ENCODE data around the gene CYP19A1. TPM values are rescaled to one million over a fixed set of nuclear protein-coding genes. Genes with fewer than 3 reads are reported as not detected.

CYP19A1 gene
- polyA plus RNA-seq (2013, experiment 1 of 4): not detected
- not detected for polyA plus RNA-seq (2013, experiment 2 of 4)
- not detected for polyA plus RNA-seq (2013, experiment 3 of 4)
- polyA plus RNA-seq (2013, experiment 4 of 4): not detected

DNA sequence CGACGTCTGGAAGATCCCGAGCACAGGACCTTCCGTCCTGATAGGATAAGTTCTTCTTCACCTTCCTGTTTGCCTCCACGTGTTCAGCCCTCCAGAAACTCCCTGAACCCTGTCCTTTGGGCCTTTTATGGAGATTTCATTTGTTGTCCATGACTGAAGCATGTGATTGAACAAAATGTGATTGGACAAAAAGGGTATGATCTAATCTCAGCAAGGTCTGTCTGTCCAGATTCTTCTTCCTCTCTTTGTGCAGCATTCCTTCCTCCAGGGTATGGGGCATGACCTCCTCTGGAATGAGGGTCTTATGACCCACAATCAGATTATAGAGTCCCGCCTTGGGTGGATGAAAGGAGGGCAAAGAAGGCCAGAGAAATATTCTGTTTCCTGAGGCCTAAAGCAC, at the start of gene CYP19A1:
TSS of gene CYP19A1 (minus strand) at position 101 of the 400 bp plus-strand sequence. CDS start 95,684 bp downstream, outside the sequence.
- Histone ChIP-seq H3K36me3 (ENCODE audit: control insufficient read depth, insufficient read depth, low read length) (no peaks in the 10 kb centered on the region), H3K4me3 (ENCODE audit: insufficient read depth, low read depth, low read length) (no peak within 1 kb of the TSS), H3K27me3 (ENCODE audit: control insufficient read depth, insufficient read depth, low read length, poor library complexity, severe bottlenecking) (peaks cover 44% of the 10 kb centered on the region), H3K27ac (ENCODE audit: insufficient read depth, low read depth, low read length, poor library complexity, severe bottlenecking) (no peak within 1 kb of the TSS), H3K4me1 (ENCODE audit: control insufficient read depth, insufficient read depth, low read length) (no peaks in the 10 kb centered on the region), H3K9me3 (ENCODE audit: control insufficient read depth, low read length) (no peaks in the 10 kb centered on the region)
- WGBS, 2 experiments: 92 to 93% methylated on average over 6 of the region's 6 CpGs

DNA sequence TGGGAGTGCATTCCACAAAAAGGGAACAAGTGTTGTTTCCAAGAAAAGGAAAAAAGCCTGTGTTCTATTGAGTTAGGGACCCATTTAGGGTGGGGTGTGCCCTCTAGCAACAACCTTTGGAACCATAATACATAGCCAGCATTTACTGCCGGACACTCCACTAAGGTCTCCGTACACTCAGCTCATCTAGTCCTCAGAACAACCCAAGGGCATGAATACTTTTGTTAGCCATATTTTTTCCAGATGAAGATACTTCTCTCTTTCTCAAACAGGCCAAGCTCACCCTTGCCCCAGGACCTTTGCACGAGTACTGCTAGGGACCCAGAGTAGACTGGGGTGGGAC, 49.3 kb upstream of the CYP19A1 start:
- Histone ChIP-seq H3K4me3 (ENCODE audit: insufficient read depth, low read depth, low read length) (no peak overlapping the region), H3K27me3 (ENCODE audit: control insufficient read depth, insufficient read depth, low read length, poor library complexity, severe bottlenecking) (no peaks in the 10 kb centered on the region), H3K4me1 (ENCODE audit: control insufficient read depth, insufficient read depth, low read length) (peaks cover 10% of the 10 kb centered on the region), H3K27ac (ENCODE audit: insufficient read depth, low read depth, low read length, poor library complexity, severe bottlenecking) (no peak overlapping the region), H3K36me3 (ENCODE audit: control insufficient read depth, insufficient read depth, low read length) (no peaks in the 10 kb centered on the region), H3K9me3 (ENCODE audit: control insufficient read depth, low read length) (no peaks in the 10 kb centered on the region)
- WGBS, 2 experiments: 89 to 94% methylated on average over 3 of the region's 3 CpGs

DNA sequence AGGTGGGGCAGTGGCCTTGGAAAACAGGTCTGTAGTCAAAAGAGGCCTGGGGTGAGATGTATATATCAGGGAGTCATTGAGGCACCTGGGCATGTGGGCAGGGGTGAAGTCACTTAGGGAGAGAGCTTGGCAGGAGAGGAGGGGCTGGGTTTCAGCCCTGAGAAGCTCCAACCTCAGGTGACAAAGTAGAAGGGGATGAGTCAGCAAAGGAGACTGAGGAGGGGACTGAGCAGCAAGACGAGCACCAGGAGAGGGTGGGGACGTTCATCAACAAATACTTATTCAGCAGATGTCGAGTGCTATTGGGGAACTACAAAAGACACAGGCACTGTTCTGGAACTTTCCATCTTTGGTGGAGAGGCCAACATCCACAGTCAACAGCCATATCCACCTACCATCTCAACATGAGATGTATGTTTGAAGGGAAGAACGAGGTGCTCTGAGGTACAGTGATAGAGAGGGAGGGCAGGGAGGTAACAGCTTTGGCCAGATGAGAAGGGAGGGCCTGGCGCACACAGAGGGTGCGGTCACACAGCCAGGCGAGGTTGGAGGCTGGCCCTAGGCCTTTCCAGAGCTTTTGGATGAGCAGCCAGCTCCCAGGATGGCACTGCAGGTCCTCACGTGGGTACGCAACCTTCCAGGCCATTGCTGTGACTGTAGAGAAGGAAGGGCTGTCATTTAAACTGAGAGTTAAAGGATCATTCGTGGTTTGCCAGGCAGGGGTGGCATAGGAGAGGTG, 48.7 kb upstream of the CYP19A1 start:
- Histone ChIP-seq H3K27me3 (ENCODE audit: control insufficient read depth, insufficient read depth, low read length, poor library complexity, severe bottlenecking) (no peaks in the 10 kb centered on the region), H3K9me3 (ENCODE audit: control insufficient read depth, low read length) (no peaks in the 10 kb centered on the region), H3K27ac (ENCODE audit: insufficient read depth, low read depth, low read length, poor library complexity, severe bottlenecking) (no peak overlapping the region), H3K4me1 (ENCODE audit: control insufficient read depth, insufficient read depth, low read length) (peaks cover 10% of the 10 kb centered on the region), H3K36me3 (ENCODE audit: control insufficient read depth, insufficient read depth, low read length) (no peaks in the 10 kb centered on the region), H3K4me3 (ENCODE audit: insufficient read depth, low read depth, low read length) (no peak overlapping the region)
- WGBS, 2 experiments: 91 to 92% methylated on average over 10 of the region's 10 CpGs

DNA sequence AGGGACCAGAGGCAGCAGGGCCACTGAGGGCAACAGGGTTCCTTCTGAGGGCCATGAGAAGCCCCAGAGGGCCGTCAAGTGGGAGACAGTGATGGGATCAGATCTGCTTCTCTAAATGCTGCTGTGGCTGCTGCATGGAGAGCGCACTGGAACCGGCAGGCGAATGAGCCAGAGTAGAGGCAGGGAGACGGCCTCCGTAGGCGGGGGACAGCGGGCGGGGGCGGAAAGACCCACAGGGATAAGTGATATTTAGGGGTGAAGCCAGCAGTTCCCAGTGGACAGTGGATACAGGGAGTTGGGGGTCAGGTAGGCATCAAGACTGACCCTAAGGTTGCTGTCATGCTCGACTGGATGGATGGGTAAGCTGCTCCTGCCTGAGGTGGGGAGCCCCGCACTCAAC, 48.1 kb upstream of the CYP19A1 start:
- Histone ChIP-seq H3K4me3 (ENCODE audit: insufficient read depth, low read depth, low read length) (no peak overlapping the region), H3K9me3 (ENCODE audit: control insufficient read depth, low read length) (no peaks in the 10 kb centered on the region), H3K36me3 (ENCODE audit: control insufficient read depth, insufficient read depth, low read length) (no peaks in the 10 kb centered on the region), H3K4me1 (ENCODE audit: control insufficient read depth, insufficient read depth, low read length) (peaks cover 7% of the 10 kb centered on the region), H3K27me3 (ENCODE audit: control insufficient read depth, insufficient read depth, low read length, poor library complexity, severe bottlenecking) (no peaks in the 10 kb centered on the region), H3K27ac (ENCODE audit: insufficient read depth, low read depth, low read length, poor library complexity, severe bottlenecking) (no peak overlapping the region)
- 94 to 95% methylated on average over 12 of the region's 12 CpGs for WGBS, 2 experiments

DNA sequence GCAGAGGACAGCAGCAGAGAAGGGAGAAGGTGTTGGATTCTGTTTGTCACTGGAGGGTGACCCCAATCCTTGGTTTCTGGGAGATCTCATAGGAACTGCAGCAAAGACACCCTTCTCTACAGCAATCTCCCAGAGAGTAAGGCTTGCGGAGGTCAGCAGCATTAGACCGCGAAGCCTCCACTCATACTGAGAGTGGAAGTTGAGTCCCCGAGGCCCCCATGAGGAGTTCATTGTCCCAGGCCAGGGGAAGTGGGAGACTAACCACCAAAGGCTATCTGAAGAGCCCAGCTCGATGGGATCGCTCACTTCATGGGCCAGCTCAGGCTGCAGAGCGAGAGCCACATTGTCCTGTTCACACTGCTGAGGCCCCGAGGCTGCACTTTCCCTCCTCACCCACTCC, 47.6 kb upstream of the CYP19A1 start:
- no peaks in the 10 kb centered on the region for H3K27me3 ChIP-seq (ENCODE audit: control insufficient read depth, insufficient read depth, low read length, poor library complexity, severe bottlenecking)
- no peaks in the 10 kb centered on the region for H3K9me3 ChIP-seq (ENCODE audit: control insufficient read depth, low read length)
- peaks cover 3% of the 10 kb centered on the region for H3K4me1 ChIP-seq (ENCODE audit: control insufficient read depth, insufficient read depth, low read length)
- H3K27ac ChIP-seq (ENCODE audit: insufficient read depth, low read depth, low read length, poor library complexity, severe bottlenecking): no peak overlapping the region
- H3K36me3 ChIP-seq (ENCODE audit: control insufficient read depth, insufficient read depth, low read length): no peaks in the 10 kb centered on the region
- 92 to 93% methylated on average over 8 of the region's 8 CpGs for WGBS, 2 experiments
- no peak overlapping the region for H3K4me3 ChIP-seq (ENCODE audit: insufficient read depth, low read depth, low read length)

DNA sequence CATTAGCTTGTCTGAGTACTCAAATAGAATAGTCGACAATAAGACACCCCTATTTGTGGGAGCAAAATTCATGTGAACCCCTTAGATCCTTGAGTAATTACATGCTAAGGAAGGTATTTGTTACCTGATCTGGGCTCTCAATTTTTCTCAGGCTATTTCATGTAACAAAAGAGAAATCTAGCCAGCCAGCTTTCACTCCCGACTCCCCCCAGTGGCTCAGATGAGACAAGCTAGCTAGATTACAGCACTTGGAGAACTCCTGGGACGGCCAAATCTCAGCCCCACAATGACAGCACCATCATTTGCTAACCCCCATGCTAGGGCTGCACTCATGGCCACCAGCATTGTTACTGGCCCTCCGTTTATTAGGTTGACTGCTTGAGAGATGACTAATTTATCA, 44.4 kb upstream of the CYP19A1 start:
- Histone ChIP-seq H3K27ac (ENCODE audit: insufficient read depth, low read depth, low read length, poor library complexity, severe bottlenecking) (no peak overlapping the region), H3K4me3 (ENCODE audit: insufficient read depth, low read depth, low read length) (no peak overlapping the region), H3K4me1 (ENCODE audit: control insufficient read depth, insufficient read depth, low read length) (no peaks in the 10 kb centered on the region), H3K27me3 (ENCODE audit: control insufficient read depth, insufficient read depth, low read length, poor library complexity, severe bottlenecking) (no peaks in the 10 kb centered on the region), H3K9me3 (ENCODE audit: control insufficient read depth, low read length) (no peaks in the 10 kb centered on the region), H3K36me3 (ENCODE audit: control insufficient read depth, insufficient read depth, low read length) (no peaks in the 10 kb centered on the region)
- WGBS, 2 experiments: 46 to 48% methylated on average over 4 of the region's 4 CpGs

DNA sequence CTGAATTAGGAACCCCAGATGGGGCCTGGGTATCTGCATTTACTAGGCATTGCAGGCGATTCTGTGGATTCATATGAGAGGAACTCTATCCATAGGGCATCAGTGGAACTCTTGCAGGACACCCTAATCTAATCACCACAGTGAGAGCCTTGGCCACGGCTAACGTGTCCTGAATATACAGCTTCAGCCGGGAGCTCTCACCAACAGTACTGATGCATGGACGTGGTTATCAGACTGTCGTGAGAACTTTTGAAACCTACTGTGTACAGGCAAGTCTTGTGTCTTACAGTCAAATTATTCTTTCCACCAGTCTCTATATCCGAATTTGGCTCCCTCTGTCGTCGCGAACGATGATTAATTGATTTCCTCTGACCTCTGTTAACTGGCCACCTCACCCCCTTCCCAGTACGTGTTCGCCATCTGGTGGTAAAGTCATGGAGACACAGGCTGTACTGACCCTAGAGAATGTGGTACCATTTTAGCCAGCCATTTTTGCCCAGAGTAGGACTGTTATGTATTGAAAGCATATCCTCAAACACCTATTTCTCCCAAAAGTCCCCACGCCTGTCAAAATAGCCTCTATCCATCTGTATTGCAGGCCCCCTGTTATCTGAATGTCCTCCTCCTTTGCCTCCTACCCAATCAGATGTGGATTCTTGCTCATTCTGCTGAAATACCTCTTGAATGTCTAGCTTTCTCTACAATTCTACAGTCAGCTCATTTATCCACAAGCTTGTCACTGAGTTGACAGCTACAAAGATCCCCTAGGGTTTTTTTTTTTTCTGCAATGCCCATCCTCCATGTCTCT, 42.8 kb upstream of the CYP19A1 start:
- H3K27me3 ChIP-seq (ENCODE audit: control insufficient read depth, insufficient read depth, low read length, poor library complexity, severe bottlenecking): no peaks in the 10 kb centered on the region
- no peak overlapping the region for H3K4me3 ChIP-seq (ENCODE audit: insufficient read depth, low read depth, low read length)
- H3K36me3 ChIP-seq (ENCODE audit: control insufficient read depth, insufficient read depth, low read length): no peaks in the 10 kb centered on the region
- WGBS, 2 experiments: 33 to 34% methylated on average over 14 of the region's 14 CpGs
- no peak overlapping the region for H3K27ac ChIP-seq (ENCODE audit: insufficient read depth, low read depth, low read length, poor library complexity, severe bottlenecking)
- H3K4me1 ChIP-seq (ENCODE audit: control insufficient read depth, insufficient read depth, low read length): no peaks in the 10 kb centered on the region
- no peaks in the 10 kb centered on the region for H3K9me3 ChIP-seq (ENCODE audit: control insufficient read depth, low read length)

DNA sequence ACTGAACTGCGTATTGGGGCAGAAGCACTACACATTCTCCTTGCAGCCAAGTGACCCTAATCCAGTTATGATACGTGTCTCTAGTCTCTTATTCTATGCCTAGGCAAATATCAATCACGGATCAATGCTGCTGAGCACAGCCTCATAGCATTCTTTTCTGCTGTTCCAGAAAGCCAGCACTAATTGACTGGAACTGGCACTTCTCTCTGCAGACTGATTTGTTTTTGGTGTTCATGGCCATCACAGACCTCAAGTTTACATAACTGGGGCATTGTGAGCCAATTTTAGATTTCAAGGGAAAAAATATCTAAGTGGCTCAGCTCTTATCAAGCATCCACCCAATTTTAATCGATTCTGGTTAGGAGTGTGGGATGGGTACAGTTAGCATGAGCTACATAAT, 41.0 kb upstream of the CYP19A1 start:
- 91 to 97% methylated on average over 4 of the region's 4 CpGs for WGBS, 2 experiments
- Histone ChIP-seq H3K36me3 (ENCODE audit: control insufficient read depth, insufficient read depth, low read length) (no peaks in the 10 kb centered on the region), H3K27me3 (ENCODE audit: control insufficient read depth, insufficient read depth, low read length, poor library complexity, severe bottlenecking) (no peaks in the 10 kb centered on the region), H3K27ac (ENCODE audit: insufficient read depth, low read depth, low read length, poor library complexity, severe bottlenecking) (no peak overlapping the region), H3K9me3 (ENCODE audit: control insufficient read depth, low read length) (no peaks in the 10 kb centered on the region), H3K4me1 (ENCODE audit: control insufficient read depth, insufficient read depth, low read length) (no peaks in the 10 kb centered on the region), H3K4me3 (ENCODE audit: insufficient read depth, low read depth, low read length) (no peak overlapping the region)

DNA sequence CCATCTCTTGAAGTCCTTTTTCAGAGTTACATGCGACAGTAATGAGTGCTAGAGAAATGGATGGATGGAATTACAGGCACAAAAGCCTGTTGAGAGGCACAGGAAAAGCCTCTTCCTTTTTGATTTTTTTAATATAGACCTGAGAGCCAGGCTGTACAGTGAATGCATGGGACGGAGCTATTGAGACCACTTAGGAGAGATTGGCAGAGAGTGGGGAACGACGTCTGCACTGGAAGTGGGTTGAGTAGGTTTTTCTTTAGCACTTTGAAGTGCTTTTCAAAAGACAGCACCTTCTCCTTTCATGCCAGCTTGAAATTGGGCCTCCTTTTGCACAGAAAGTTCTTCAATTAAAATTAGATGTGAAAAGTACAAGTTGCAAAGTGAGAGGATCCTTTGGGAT, 40.0 kb upstream of the CYP19A1 start:
- Histone ChIP-seq H3K27me3 (ENCODE audit: control insufficient read depth, insufficient read depth, low read length, poor library complexity, severe bottlenecking) (no peaks in the 10 kb centered on the region), H3K27ac (ENCODE audit: insufficient read depth, low read depth, low read length, poor library complexity, severe bottlenecking) (no peak overlapping the region), H3K9me3 (ENCODE audit: control insufficient read depth, low read length) (no peaks in the 10 kb centered on the region), H3K36me3 (ENCODE audit: control insufficient read depth, insufficient read depth, low read length) (no peaks in the 10 kb centered on the region), H3K4me1 (ENCODE audit: control insufficient read depth, insufficient read depth, low read length) (no peaks in the 10 kb centered on the region), H3K4me3 (ENCODE audit: insufficient read depth, low read depth, low read length) (no peak overlapping the region)
- WGBS, 2 experiments: 96 to 97% methylated on average over 4 of the region's 4 CpGs

DNA sequence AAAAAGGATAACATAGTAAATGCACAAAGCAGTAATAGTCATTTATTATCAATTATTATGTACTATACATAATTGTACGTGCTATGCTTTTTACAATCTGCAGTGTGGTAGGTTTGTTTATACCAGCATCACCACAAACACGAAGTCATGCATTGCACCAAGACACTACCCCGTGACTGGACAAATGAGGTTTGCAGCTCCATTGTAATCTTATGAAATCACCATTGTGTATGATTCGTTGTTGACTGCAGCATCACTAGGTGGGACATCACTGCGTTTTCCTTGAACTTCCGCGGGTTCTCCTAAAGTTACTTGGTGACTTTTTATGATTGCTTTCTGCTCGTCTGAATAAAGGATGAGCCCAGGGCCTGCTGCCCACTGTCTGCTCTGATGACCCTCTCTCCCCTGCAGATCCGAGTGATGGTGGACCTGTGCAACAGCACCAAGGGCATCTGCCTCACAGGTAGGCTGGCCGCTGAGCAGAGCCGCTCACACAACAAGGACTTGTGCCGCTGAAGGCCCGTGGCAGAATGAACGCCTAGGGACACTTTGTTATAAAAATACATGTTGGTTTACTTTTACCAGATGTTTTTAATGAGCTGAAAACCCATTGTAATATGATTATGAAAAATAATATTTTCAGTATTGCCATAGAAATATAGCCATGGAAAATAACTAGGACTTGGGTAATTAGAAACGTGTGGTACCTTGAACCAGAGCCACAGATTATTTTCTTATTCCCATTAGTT, 38.8 kb upstream of the CYP19A1 start:
- 94 to 95% methylated on average over 15 of the region's 15 CpGs for WGBS, 2 experiments
- Histone ChIP-seq H3K4me3 (ENCODE audit: insufficient read depth, low read depth, low read length) (no peak overlapping the region), H3K4me1 (ENCODE audit: control insufficient read depth, insufficient read depth, low read length) (no peaks in the 10 kb centered on the region), H3K27me3 (ENCODE audit: control insufficient read depth, insufficient read depth, low read length, poor library complexity, severe bottlenecking) (no peaks in the 10 kb centered on the region), H3K36me3 (ENCODE audit: control insufficient read depth, insufficient read depth, low read length) (no peaks in the 10 kb centered on the region), H3K9me3 (ENCODE audit: control insufficient read depth, low read length) (no peaks in the 10 kb centered on the region), H3K27ac (ENCODE audit: insufficient read depth, low read depth, low read length, poor library complexity, severe bottlenecking) (no peak overlapping the region)
